ENCODE measurements around the gene C20orf202. TPM values are rescaled to one million over a fixed set of nuclear protein-coding genes. Genes with fewer than 3 reads are reported as not detected.
A peak's percentile ranks its signal among the peaks of the same experiment; 100 is the strongest.
"Not testable (repeated sequence)": the region's sequence is repeated elsewhere in the genome, so short reads cannot be mapped to it uniquely, and the experiment has no call there.

Gene C20orf202
- total and polyA plus RNA-seq, 4 donors, result 0.59 to 0.99 (median 0.79) TPM

DNA sequence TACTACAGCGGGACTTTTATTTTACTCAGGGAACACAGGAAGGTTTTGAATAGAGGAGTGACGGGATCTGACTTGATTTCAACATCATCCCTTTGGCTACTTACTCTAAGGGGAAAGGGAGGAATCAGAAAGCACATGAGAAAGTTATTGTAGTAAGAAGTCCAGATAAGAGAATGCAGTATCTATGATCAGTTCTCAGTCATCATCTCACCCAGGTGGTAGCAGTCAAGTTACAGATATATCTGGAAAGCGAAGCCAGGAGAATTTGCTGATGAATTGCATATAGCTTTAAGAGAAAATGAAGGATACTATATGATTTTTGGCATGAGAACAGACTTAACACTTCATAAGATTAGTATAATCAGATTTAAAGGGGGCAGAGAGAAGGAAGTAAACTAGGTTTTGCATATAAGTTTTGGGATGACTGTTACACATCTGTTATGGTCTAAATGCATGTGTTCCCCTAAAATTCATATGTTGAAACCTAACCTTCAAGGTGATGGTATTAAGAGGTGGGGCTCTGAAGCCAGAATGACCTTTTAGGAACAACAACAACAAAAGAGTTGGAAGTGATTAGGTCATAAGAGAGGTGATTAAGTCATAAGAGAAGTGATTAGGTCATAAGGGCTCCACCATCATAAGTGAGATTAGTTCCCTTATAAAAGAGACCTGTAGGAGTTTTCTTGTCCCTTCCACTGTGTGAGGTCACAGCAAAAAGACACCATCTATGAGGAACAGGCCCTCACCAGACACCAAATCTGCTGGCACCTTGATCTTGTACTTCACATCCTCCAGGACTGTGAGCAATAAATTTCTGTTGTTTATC lies 29.2 kb downstream of the C20orf202 start:
- no peaks in the 10 kb centered on the region for H3K36me3 ChIP-seq (ENCODE audit: control insufficient read depth, insufficient read depth, low read length)
- H3K4me1 ChIP-seq (ENCODE audit: control insufficient read depth, insufficient read depth, low read length), result no peaks in the 10 kb centered on the region
- H3K27me3 ChIP-seq (ENCODE audit: control insufficient read depth, insufficient read depth, low read length), result peaks cover 12% of the 10 kb centered on the region
- H3K9me3 ChIP-seq (ENCODE audit: control insufficient read depth, insufficient read depth, low read length), result no peaks in the 10 kb centered on the region
- WGBS (ENCODE audit: insufficient coverage), result no CpG with 5 or more reads among the region's 3 CpGs
- no peak for DNase-seq (ENCODE audit: low read depth in 4 of 6, low spot score in 6 of 6)
- H3K27ac ChIP-seq (ENCODE audit: low read depth, low read length), result no peak overlapping the region
- no peak overlapping the region for H3K4me3 ChIP-seq (ENCODE audit: low read depth, low read length)

DNA sequence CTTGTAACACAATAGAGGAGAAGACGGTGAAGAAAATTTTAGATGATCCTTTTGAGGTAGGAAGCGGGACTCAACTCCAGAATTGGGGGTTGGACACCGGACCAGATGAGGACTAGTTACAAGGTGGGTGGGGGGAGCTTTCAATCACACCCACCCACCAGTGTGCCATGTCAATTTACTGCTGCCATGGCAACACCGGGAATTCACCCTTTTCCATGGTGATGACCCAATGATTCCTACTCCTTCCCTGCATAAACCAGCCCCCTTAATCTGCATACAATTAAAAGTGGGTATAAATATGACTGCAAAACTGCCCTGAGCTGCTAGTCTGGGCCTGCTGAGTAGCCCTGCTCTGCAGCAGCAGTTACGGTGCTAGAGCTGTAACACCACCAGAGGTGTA lies 37.3 kb downstream of the C20orf202 start:
- no peak overlapping the region for H3K27ac ChIP-seq (ENCODE audit: low read depth, low read length)
- no peaks in the 10 kb centered on the region for H3K4me1 ChIP-seq (ENCODE audit: control insufficient read depth, insufficient read depth, low read length)
- no peak for DNase-seq (ENCODE audit: low read depth in 4 of 6, low spot score in 6 of 6)
- no peak overlapping the region for H3K4me3 ChIP-seq (ENCODE audit: low read depth, low read length)
- 100% methylated on average over 1 of the region's 5 CpGs for WGBS (ENCODE audit: insufficient coverage)
- no peaks in the 10 kb centered on the region for H3K9me3 ChIP-seq (ENCODE audit: control insufficient read depth, insufficient read depth, low read length)
- no peaks in the 10 kb centered on the region for H3K27me3 ChIP-seq (ENCODE audit: control insufficient read depth, insufficient read depth, low read length)
- H3K36me3 ChIP-seq (ENCODE audit: control insufficient read depth, insufficient read depth, low read length), result no peaks in the 10 kb centered on the region

DNA sequence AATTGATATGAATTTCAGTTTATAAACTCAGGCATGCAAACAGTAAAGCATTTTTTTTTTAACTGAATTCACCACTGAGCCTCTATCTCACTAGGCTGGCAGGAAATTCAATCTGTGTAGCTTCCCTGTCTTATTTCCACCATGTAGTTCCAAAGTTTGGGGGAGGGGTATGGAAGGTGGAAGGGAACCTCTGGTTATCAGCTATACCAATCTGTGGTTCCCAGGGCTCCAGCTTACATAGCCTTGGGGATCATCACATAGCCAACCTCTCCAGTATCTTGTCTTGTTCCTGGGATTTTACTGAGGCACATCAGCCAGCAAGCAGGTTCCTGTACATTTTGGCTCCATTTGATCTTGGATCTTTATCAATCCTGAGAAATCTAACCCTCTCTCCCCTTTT lies 38.2 kb downstream of the C20orf202 start:
- Histone ChIP-seq H3K27me3 (ENCODE audit: control insufficient read depth, insufficient read depth, low read length) (no peaks in the 10 kb centered on the region), H3K4me3 (ENCODE audit: low read depth, low read length) (no peak overlapping the region), H3K4me1 (ENCODE audit: control insufficient read depth, insufficient read depth, low read length) (no peaks in the 10 kb centered on the region), H3K27ac (ENCODE audit: low read depth, low read length) (no peak overlapping the region), H3K36me3 (ENCODE audit: control insufficient read depth, insufficient read depth, low read length) (no peaks in the 10 kb centered on the region), H3K9me3 (ENCODE audit: control insufficient read depth, insufficient read depth, low read length) (no peaks in the 10 kb centered on the region)
- DNase-seq (ENCODE audit: low read depth in 4 of 6, low spot score in 6 of 6), result no peak

DNA sequence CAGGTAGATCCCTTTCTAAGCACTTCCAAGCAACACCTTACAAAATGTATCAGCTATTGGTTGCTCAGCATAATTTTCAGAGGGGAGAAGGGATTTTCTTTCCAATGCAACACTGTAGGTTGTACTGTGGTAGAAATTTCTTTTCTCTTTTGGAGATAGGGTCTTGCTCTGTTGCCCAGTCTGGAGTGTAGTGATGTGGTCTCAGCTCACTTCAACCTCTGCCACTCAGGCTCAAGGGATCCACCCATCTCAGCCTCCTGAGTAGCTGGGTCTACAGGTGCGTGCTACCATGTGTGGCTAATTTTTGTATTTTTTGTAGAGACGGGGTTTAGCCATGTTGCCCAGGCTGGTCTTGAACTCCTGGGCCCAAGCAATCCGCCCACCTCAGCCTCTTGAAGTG lies 38.8 kb downstream of the C20orf202 start:
- Histone ChIP-seq H3K27me3 (ENCODE audit: control insufficient read depth, insufficient read depth, low read length) (no peaks in the 10 kb centered on the region), H3K4me1 (ENCODE audit: control insufficient read depth, insufficient read depth, low read length) (no peaks in the 10 kb centered on the region), H3K27ac (ENCODE audit: low read depth, low read length) (no peak overlapping the region), H3K36me3 (ENCODE audit: control insufficient read depth, insufficient read depth, low read length) (no peaks in the 10 kb centered on the region), H3K9me3 (ENCODE audit: control insufficient read depth, insufficient read depth, low read length) (no peaks in the 10 kb centered on the region), H3K4me3 (ENCODE audit: low read depth, low read length) (no peak overlapping the region)
- no peak for DNase-seq (ENCODE audit: low read depth in 4 of 6, low spot score in 6 of 6)
- no CpG with 5 or more reads among the region's 3 CpGs for WGBS (ENCODE audit: insufficient coverage)

DNA sequence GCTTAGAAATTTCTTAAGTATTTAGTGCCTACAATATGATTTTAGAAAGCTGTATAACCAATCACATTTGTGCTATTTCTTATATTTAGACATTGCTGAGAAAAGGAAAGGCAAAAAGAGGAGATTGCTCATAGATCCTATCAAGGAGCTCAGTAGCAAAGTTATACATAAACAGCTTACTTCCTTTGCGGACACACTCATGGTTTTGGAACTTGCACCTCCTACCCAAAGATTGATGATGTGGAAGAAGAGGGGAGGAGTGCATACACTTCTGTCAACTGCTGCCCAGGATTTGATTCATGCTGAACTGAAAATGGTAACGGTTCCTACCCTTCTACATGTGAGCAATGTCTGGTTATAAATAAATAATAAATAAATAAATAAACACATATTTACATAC lies 39.3 kb downstream of the C20orf202 start:
- WGBS (ENCODE audit: insufficient coverage), result no CpG with 5 or more reads among the region's 2 CpGs
- H3K4me3 ChIP-seq (ENCODE audit: low read depth, low read length), result no peak overlapping the region
- no peak overlapping the region for H3K27ac ChIP-seq (ENCODE audit: low read depth, low read length)
- H3K9me3 ChIP-seq (ENCODE audit: control insufficient read depth, insufficient read depth, low read length), result no peaks in the 10 kb centered on the region
- H3K36me3 ChIP-seq (ENCODE audit: control insufficient read depth, insufficient read depth, low read length), result no peaks in the 10 kb centered on the region
- H3K4me1 ChIP-seq (ENCODE audit: control insufficient read depth, insufficient read depth, low read length), result no peaks in the 10 kb centered on the region
- DNase-seq (ENCODE audit: low read depth in 4 of 6, low spot score in 6 of 6), result no peak
- H3K27me3 ChIP-seq (ENCODE audit: control insufficient read depth, insufficient read depth, low read length), result no peaks in the 10 kb centered on the region

DNA sequence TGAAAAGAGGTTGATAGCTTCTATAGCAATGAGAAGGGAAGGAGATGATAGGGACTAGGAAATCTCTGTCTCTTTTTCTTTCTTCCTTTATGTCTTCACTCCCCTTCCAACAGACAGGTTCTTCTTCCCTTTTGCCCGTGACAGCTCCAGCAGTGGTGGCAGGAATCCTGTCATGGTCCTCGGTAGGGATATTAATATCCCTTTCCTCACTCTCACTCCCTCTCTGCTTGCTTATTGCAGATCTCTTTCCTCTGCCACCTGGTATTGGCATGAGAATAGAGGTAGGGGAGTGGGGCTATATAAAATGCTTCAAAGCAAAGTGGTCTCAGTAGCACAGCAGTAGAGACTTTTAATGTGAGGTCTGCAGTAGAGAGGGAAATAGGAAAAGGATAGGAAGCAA lies 42.3 kb downstream of the C20orf202 start:
- H3K9me3 ChIP-seq (ENCODE audit: control insufficient read depth, insufficient read depth, low read length), result no peaks in the 10 kb centered on the region
- H3K36me3 ChIP-seq (ENCODE audit: control insufficient read depth, insufficient read depth, low read length), result no peaks in the 10 kb centered on the region
- no peak overlapping the region for H3K27ac ChIP-seq (ENCODE audit: low read depth, low read length)
- no peaks in the 10 kb centered on the region for H3K4me1 ChIP-seq (ENCODE audit: control insufficient read depth, insufficient read depth, low read length)
- WGBS (ENCODE audit: insufficient coverage), result no CpG with 5 or more reads among the region's 2 CpGs
- no peaks in the 10 kb centered on the region for H3K27me3 ChIP-seq (ENCODE audit: control insufficient read depth, insufficient read depth, low read length)
- no peak overlapping the region for H3K4me3 ChIP-seq (ENCODE audit: low read depth, low read length)
- no peak for DNase-seq (ENCODE audit: low read depth in 4 of 6, low spot score in 6 of 6)

DNA sequence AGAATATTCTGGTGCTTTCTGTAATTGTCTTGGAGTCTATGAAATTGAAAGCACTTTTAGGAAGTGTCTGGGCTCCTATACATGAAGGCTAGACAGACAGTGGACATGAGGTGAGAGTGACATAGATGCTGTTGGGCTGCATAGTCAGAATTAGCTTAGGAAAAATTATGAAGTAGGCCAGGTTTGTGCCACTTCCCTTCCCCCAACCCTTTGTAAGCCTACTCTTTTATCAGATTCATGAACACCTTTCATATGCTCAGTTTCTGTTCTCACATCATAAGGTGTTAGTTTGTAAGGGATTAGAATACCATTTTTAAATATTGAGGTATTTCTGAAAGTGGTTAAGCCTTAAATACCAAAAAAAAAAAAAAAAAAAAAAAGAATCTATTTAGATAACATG lies 44.4 kb downstream of the C20orf202 start:
- Histone ChIP-seq H3K27ac (ENCODE audit: low read depth, low read length) (no peak overlapping the region), H3K4me1 (ENCODE audit: control insufficient read depth, insufficient read depth, low read length) (no peaks in the 10 kb centered on the region), H3K36me3 (ENCODE audit: control insufficient read depth, insufficient read depth, low read length) (no peaks in the 10 kb centered on the region), H3K4me3 (ENCODE audit: low read depth, low read length) (no peak overlapping the region), H3K27me3 (ENCODE audit: control insufficient read depth, insufficient read depth, low read length) (no peaks in the 10 kb centered on the region), H3K9me3 (ENCODE audit: control insufficient read depth, insufficient read depth, low read length) (no peaks in the 10 kb centered on the region)
- no peak for DNase-seq (ENCODE audit: low read depth in 4 of 6, low spot score in 6 of 6)

DNA sequence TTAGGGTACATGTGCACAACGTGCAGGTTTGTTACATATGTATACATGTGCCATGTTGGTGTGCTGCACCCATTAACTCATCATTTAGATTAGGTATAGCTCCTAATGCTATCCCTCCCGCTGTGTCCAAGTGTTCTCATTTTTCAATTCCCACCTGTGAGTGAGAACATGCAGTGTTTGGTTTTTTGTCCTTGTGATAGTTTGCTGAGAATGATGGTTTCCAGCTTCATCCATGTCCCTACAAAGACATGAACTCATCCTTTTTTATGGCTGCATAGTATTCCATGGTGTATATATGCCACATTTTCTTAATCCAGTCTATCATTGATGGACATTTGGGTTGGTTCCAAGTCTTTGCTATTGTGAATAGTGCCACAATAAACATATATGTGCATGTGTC lies 47.0 kb downstream of the C20orf202 start:
- DNase-seq (ENCODE audit: low read depth in 4 of 6, low spot score in 6 of 6); H3K4me3 ChIP-seq (ENCODE audit: low read depth, low read length); H3K27ac ChIP-seq (ENCODE audit: low read depth, low read length); H3K36me3 ChIP-seq (ENCODE audit: control insufficient read depth, insufficient read depth, low read length); H3K4me1 ChIP-seq (ENCODE audit: control insufficient read depth, insufficient read depth, low read length); H3K9me3 ChIP-seq (ENCODE audit: control insufficient read depth, insufficient read depth, low read length); H3K27me3 ChIP-seq (ENCODE audit: control insufficient read depth, insufficient read depth, low read length): not testable (repeated sequence)
- no CpG with 5 or more reads among the region's 2 CpGs for WGBS (ENCODE audit: insufficient coverage)

DNA sequence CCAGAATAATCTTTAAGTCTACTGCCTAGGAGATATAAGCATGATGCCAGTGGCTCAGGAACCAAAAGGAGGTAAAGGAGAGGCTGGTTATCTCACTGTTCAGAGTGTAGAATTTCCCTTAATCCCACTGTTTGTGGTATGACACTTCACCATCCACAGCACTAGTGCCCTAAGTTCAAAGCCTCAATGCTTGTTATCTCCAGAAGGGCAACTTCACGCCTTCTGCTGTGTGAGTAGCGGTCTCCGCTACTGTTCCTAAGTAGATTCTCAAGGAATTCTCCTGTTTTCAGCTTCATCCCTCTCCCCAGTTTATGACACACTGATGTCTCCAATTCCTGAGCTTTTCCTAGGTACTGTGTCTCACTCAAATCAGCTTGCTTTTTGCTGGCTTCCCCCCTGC lies 49.2 kb downstream of the C20orf202 start:
- Histone ChIP-seq H3K27me3 (ENCODE audit: control insufficient read depth, insufficient read depth, low read length) (no peaks in the 10 kb centered on the region), H3K4me3 (ENCODE audit: low read depth, low read length) (no peak overlapping the region), H3K4me1 (ENCODE audit: control insufficient read depth, insufficient read depth, low read length) (no peaks in the 10 kb centered on the region), H3K36me3 (ENCODE audit: control insufficient read depth, insufficient read depth, low read length) (no peaks in the 10 kb centered on the region), H3K27ac (ENCODE audit: low read depth, low read length) (no peak overlapping the region), H3K9me3 (ENCODE audit: control insufficient read depth, insufficient read depth, low read length) (no peaks in the 10 kb centered on the region)
- WGBS (ENCODE audit: insufficient coverage), result 60% methylated on average over 3 of the region's 3 CpGs
- DNase-seq (ENCODE audit: low read depth in 4 of 6, low spot score in 6 of 6), result no peak

DNA sequence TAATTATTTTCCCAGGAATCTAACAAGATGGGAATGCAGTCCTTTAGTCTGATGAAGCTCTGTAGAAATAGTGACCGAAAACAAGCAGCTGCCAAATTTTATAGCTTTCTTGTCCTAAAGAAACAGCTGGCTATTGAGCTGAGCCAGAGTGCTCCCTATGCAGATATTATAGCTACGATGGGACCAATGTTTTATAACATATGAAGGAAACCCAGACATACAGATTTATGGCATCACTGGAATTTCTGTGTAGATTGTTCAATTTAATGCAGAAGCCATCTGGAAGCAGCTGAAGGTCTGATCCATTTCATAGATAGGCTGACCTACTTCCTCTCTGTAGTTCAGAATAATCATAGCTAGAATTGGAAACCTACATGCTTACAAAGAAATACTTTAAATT lies 51.0 kb downstream of the C20orf202 start:
- peak in 1 of 6 donors; percentile 59 for DNase-seq (ENCODE audit: low read depth in 4 of 6, low spot score in 6 of 6)
- no peaks in the 10 kb centered on the region for H3K4me1 ChIP-seq (ENCODE audit: control insufficient read depth, insufficient read depth, low read length)
- WGBS (ENCODE audit: insufficient coverage), result 14% methylated on average over 1 of the region's 2 CpGs
- H3K27me3 ChIP-seq (ENCODE audit: control insufficient read depth, insufficient read depth, low read length), result no peaks in the 10 kb centered on the region
- H3K9me3 ChIP-seq (ENCODE audit: control insufficient read depth, insufficient read depth, low read length), result no peaks in the 10 kb centered on the region
- no peak overlapping the region for H3K27ac ChIP-seq (ENCODE audit: low read depth, low read length)
- H3K36me3 ChIP-seq (ENCODE audit: control insufficient read depth, insufficient read depth, low read length), result no peaks in the 10 kb centered on the region
- H3K4me3 ChIP-seq (ENCODE audit: low read depth, low read length), result no peak overlapping the region
